ENCODE measurements around the gene DPP9. TPM values are rescaled to one million over a fixed set of nuclear protein-coding genes. Genes with fewer than 3 reads are reported as not detected.
A peak's percentile ranks its signal among the peaks of the same experiment; 100 is the strongest.

The DPP9 gene
- total and polyA plus RNA-seq, 2 of the 13 experiments (the other 11 are each of a cell fraction or from before 2014, with no cell fraction given) = 8.4 to 25.8 TPM

DNA sequence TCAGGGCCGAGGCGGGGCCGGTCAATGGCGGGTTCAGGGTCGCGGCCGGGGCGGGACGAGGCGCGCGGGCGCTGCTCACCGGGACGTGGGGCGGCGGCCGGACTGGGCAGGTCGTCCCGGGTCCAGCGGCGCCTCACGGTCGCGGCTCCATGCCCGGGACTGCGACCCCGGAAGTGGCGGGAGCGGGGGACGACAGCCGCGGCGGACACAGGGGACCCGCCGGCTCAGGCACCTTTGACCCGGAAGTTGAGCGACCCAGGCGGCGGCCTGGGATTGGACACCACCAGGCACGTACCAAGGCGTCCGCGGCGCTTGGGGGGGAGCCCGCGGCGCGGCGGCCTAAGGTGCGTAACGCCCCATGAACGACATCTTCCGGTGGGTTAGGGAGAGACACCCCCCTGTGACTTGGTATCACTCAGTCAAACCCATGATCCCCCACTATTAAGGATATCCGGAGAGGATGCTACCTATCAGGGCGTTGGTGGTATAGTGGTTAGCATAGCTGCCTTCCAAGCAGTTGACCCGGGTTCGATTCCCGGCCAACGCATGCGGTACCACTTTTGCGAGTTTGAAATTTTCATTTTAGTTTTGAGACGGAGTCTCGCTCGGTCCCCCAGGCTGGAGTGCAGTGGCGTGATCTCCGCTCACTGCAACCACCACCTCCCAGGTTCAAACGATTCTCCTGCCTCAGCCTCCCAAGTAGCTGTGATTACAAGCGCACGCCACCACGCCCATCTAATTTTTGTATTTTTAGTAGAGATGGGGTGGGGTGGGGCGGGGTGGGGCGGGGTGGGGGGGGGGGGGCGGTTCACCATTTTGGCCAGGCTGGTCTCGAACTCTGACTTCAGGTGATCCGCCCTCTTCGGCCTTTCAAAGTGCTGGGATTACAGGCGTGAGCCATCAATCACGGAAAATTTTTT, at the start of gene DPP9 (continued):
- TF ChIP-seq, protein P1, sequence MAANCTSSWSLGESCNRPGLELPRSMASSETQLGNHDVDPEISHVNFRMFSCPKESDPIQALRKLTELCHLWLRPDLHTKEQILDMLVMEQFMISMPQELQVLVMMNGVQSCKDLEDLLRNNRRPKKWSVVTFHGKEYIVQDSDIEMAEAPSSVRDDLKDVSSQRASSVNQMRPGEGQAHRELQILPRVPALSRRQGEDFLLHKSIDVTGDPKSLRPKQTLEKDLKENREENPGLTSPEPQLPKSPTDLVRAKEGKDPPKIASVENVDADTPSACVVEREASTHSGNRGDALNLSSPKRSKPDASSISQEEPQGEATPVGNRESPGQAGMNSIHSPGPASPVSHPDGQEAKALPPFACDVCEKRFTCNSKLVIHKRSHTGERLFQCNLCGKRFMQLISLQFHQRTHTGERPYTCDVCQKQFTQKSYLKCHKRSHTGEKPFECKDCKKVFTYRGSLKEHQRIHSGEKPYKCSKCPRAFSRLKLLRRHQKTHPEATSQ (CRISPR knock-in tag; IDR thresholded peaks at IDR 0.05; ENCODE audit: borderline replicate concordance) = peak; percentile 44; the same call in 1 of the 2 replicates
- TF ChIP-seq, protein P2, sequence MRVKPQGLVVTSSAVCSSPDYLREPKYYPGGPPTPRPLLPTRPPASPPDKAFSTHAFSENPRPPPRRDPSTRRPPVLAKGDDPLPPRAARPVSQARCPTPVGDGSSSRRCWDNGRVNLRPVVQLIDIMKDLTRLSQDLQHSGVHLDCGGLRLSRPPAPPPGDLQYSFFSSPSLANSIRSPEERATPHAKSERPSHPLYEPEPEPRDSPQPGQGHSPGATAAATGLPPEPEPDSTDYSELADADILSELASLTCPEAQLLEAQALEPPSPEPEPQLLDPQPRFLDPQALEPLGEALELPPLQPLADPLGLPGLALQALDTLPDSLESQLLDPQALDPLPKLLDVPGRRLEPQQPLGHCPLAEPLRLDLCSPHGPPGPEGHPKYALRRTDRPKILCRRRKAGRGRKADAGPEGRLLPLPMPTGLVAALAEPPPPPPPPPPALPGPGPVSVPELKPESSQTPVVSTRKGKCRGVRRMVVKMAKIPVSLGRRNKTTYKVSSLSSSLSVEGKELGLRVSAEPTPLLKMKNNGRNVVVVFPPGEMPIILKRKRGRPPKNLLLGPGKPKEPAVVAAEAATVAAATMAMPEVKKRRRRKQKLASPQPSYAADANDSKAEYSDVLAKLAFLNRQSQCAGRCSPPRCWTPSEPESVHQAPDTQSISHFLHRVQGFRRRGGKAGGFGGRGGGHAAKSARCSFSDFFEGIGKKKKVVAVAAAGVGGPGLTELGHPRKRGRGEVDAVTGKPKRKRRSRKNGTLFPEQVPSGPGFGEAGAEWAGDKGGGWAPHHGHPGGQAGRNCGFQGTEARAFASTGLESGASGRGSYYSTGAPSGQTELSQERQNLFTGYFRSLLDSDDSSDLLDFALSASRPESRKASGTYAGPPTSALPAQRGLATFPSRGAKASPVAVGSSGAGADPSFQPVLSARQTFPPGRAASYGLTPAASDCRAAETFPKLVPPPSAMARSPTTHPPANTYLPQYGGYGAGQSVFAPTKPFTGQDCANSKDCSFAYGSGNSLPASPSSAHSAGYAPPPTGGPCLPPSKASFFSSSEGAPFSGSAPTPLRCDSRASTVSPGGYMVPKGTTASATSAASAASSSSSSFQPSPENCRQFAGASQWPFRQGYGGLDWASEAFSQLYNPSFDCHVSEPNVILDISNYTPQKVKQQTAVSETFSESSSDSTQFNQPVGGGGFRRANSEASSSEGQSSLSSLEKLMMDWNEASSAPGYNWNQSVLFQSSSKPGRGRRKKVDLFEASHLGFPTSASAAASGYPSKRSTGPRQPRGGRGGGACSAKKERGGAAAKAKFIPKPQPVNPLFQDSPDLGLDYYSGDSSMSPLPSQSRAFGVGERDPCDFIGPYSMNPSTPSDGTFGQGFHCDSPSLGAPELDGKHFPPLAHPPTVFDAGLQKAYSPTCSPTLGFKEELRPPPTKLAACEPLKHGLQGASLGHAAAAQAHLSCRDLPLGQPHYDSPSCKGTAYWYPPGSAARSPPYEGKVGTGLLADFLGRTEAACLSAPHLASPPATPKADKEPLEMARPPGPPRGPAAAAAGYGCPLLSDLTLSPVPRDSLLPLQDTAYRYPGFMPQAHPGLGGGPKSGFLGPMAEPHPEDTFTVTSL (CRISPR knock-in tag; IDR thresholded peaks at IDR 0.05; ENCODE audit: borderline replicate concordance) = no peak
- peak; percentile 53 for TF ChIP-seq ZFP36 (IDR thresholded peaks at IDR 0.05; ENCODE audit: borderline replicate concordance, low read depth, low read length, partially characterized antibody)
- no peak; the same call in 1 of the 2 replicates for TF ChIP-seq ZNF296 (CRISPR knock-in tag; conservative IDR thresholded peaks at IDR 0.05)
- TF ChIP-seq ZMYM3 (CRISPR knock-in tag; IDR thresholded peaks at IDR 0.05) = peak; percentile 45; the same call in 1 of the 2 replicates
- TF ChIP-seq CEBPG (CRISPR knock-in tag; IDR thresholded peaks at IDR 0.05) = peak; percentile 36; the same call in 1 of the 2 replicates
- TF ChIP-seq, protein P3, sequence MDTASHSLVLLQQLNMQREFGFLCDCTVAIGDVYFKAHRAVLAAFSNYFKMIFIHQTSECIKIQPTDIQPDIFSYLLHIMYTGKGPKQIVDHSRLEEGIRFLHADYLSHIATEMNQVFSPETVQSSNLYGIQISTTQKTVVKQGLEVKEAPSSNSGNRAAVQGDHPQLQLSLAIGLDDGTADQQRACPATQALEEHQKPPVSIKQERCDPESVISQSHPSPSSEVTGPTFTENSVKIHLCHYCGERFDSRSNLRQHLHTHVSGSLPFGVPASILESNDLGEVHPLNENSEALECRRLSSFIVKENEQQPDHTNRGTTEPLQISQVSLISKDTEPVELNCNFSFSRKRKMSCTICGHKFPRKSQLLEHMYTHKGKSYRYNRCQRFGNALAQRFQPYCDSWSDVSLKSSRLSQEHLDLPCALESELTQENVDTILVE (CRISPR knock-in tag; IDR thresholded peaks at IDR 0.05) = peak; percentile 96
- no peak for TF ChIP-seq ZNF841 (CRISPR knock-in tag; IDR thresholded peaks at IDR 0.05; ENCODE audit: borderline replicate concordance)
- TF ChIP-seq ZNF337 (CRISPR knock-in tag; IDR thresholded peaks at IDR 0.05; ENCODE audit: borderline replicate concordance, low read depth) = peak; percentile 62; the same call in 1 of the 2 replicates
- no peak for TF ChIP-seq JUND (CRISPR knock-in tag; IDR thresholded peaks at IDR 0.05)
- TF ChIP-seq ARNT2 (CRISPR knock-in tag; IDR thresholded peaks at IDR 0.05; ENCODE audit: low read depth) = peak; percentile 80; the same call in 1 of the 2 replicates
- TF ChIP-seq MEF2D (CRISPR knock-in tag; IDR thresholded peaks at IDR 0.05) = peak; percentile 69; the same call in 1 of the 2 replicates
- no peak for TF ChIP-seq TCF12 (IDR thresholded peaks at IDR 0.05)
- TF ChIP-seq TCF12 (CRISPR knock-in tag; IDR thresholded peaks at IDR 0.05) = peak; percentile 90
- TF ChIP-seq AGO1 (IDR thresholded peaks at IDR 0.05; ENCODE audit: low read depth, low read length, poor library complexity, severe bottlenecking) = peak; percentile 58
- no peak for TF ChIP-seq PAWR (CRISPR knock-in tag; IDR thresholded peaks at IDR 0.05; ENCODE audit: borderline replicate concordance)
- TF ChIP-seq, protein P4, sequence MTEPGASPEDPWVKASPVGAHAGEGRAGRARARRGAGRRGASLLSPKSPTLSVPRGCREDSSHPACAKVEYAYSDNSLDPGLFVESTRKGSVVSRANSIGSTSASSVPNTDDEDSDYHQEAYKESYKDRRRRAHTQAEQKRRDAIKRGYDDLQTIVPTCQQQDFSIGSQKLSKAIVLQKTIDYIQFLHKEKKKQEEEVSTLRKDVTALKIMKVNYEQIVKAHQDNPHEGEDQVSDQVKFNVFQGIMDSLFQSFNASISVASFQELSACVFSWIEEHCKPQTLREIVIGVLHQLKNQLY (CRISPR knock-in tag; IDR thresholded peaks at IDR 0.05) = no peak
